Memory B cell (primary cell): ENCODE measurements around the gene PRKAA2.

Experiments used
- ATAC-seq: fragments of 150-1000 bp; cut with Tn5 transposase; 2 replicates; pipeline ENCODE4 v1.10.0; 2021; ENCODE audit warnings: low read depth, mild to moderate bottlenecking, moderate library complexity
- DNase-seq, 2 donors: peaks; one replicate each; pipeline ENCODE4 v3.0.0; 2022; ENCODE audit warnings: low spot score in 2 of 2
- H3K27ac Mint-ChIP-seq: one replicate; pipeline ENCODE4 v1.8.0; 2022; ENCODE audit warnings: mild to moderate bottlenecking, moderate library complexity, mixed read lengths
- H3K27me3 Mint-ChIP-seq: one replicate; pipeline ENCODE4 v1.8.0; 2022; ENCODE audit warnings: mixed read lengths
- H3K36me3 Mint-ChIP-seq: one replicate; pipeline ENCODE4 v1.8.0; 2022; ENCODE audit warnings: mild to moderate bottlenecking, mixed read lengths
- H3K4me1 Mint-ChIP-seq: one replicate; pipeline ENCODE4 v1.8.0; 2022; ENCODE audit warnings: mixed read lengths
- H3K4me3 Mint-ChIP-seq: one replicate; pipeline ENCODE4 v1.8.0; 2022; ENCODE audit warnings: mild to moderate bottlenecking, moderate library complexity, mixed read lengths
- H3K9me3 Mint-ChIP-seq: one replicate; pipeline ENCODE4 v1.8.0; 2022; ENCODE audit warnings: mixed read lengths

Gene PRKAA2

DNA sequence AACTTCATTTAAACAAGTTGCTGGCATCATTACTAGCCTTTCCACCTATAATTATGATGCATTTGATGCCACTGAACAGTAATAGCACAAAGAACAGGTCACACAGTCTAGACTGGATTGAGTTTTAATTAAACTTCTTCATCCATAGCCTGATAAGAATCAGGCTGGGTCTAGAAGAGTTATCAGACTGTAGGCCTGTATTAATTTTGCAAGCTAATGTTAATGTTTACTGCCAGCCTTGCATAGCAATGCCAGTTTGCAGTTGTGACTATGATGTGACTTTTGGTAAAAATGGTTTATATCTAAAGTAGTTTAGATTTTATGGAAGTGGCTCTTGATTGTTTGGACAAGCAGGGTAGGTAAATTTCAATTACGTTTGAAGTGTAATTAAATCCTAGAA lies 68.0 kb downstream of the PRKAA2 start:
- H3K4me3 Mint-ChIP-seq: no peak overlapping the region
- H3K4me1 Mint-ChIP-seq: no peaks in the 10 kb centered on the region
- no peak overlapping the region for H3K27ac Mint-ChIP-seq
- H3K27me3 Mint-ChIP-seq: peaks cover 2% of the 10 kb centered on the region
- ATAC-seq (no peak), DNase-seq (no peak)
- no peaks in the 10 kb centered on the region for H3K9me3 Mint-ChIP-seq
- no peaks in the 10 kb centered on the region for H3K36me3 Mint-ChIP-seq

DNA sequence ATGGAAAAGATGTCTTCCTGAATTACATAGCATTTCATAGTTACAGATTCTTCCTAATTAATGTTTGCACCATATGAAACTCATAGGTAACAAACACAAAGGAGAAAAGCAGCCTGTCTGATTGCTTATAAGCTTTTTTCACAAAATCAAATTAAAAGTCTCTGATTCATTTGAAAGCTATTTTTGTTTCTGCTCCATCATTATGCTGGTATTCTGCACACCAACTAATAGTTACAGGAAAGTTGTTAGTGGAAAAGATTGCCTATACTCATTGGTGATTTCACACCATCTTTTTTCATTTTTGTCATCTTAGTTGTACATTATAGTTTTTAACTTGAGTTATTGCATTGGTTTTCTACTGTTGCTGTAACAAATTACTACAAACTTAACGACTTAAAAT lies 70.0 kb downstream of the PRKAA2 start:
- Mint-ChIP-seq H3K4me3 (no peak overlapping the region), H3K27me3 (no peaks in the 10 kb centered on the region), H3K9me3 (no peaks in the 10 kb centered on the region), H3K36me3 (no peaks in the 10 kb centered on the region), H3K27ac (no peak overlapping the region), H3K4me1 (no peaks in the 10 kb centered on the region)
- no peak for ATAC-seq
- DNase-seq: no peak

DNA sequence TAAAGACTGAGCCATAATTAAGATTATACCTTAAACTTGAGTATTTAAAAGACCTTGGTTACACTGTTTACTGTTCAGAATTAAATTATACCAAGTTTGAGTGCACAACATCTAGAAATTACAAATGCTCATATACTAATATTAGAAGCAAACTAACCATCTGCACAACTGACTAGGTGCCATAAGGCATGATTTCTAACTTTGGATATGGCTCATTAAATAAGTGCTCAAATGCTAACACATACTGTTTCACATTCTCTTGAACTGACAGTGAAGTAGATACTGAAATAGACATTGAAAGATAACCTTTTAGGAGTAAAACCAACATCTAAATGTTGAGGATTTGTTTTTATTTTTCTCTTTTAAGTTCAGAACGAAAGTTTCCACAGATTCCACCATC lies 74.1 kb downstream of the PRKAA2 start:
- Mint-ChIP-seq H3K36me3 (no peaks in the 10 kb centered on the region), H3K27ac (no peak overlapping the region), H3K4me3 (no peak overlapping the region), H3K4me1 (no peaks in the 10 kb centered on the region), H3K9me3 (no peaks in the 10 kb centered on the region), H3K27me3 (peaks cover 8% of the 10 kb centered on the region)
- DNase-seq (no peak), ATAC-seq (no peak)

DNA sequence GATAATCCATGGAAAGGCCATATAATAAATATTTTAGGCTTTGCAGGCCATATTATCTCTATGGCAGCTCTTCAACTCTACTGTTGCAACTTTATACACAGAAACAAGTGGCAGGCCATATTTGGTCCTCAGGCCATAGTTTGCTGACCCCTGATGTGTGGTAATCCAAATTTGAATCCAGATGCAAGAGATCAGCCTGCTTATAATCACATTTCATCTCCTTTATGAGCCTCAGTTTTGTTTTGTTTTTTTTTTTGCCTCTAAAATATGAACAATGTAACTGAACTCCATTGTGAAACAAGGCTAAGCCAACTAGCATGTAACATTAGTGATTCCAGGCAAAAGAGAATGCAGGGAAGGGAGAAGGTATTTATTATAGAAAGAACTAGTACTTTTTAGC lies 81.6 kb downstream of the PRKAA2 start:
- no peak for DNase-seq
- ATAC-seq: no peak
- peaks cover 21% of the 10 kb centered on the region for H3K27me3 Mint-ChIP-seq
- no peak overlapping the region for H3K4me3 Mint-ChIP-seq
- no peak overlapping the region for H3K27ac Mint-ChIP-seq
- no peaks in the 10 kb centered on the region for H3K36me3 Mint-ChIP-seq
- no peaks in the 10 kb centered on the region for H3K9me3 Mint-ChIP-seq
- no peaks in the 10 kb centered on the region for H3K4me1 Mint-ChIP-seq

DNA sequence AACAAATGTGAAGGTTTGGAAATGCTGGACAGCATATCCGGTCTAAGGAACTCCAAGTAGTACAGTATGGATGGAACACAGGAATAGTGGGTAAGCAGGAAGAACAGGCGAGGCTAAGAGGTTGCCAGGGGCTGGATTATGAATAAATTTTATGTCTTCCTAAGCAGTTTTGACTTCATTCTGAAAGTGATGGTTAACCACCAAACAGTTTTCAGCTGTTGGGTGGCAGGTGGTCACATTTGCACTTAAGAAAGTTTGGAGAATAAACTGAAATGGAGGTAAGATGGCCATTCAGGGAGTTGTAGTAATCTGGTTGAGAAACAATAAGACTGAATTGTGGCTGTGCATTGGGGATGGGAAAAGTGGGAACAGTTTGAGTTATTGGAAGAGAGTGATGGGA lies 83.8 kb downstream of the PRKAA2 start:
- no peak overlapping the region for H3K4me3 Mint-ChIP-seq
- DNase-seq: no peak
- no peak overlapping the region for H3K27ac Mint-ChIP-seq
- H3K36me3 Mint-ChIP-seq: no peaks in the 10 kb centered on the region
- ATAC-seq: no peak
- no peaks in the 10 kb centered on the region for H3K4me1 Mint-ChIP-seq
- H3K27me3 Mint-ChIP-seq: peaks cover 17% of the 10 kb centered on the region
- H3K9me3 Mint-ChIP-seq: no peaks in the 10 kb centered on the region

DNA sequence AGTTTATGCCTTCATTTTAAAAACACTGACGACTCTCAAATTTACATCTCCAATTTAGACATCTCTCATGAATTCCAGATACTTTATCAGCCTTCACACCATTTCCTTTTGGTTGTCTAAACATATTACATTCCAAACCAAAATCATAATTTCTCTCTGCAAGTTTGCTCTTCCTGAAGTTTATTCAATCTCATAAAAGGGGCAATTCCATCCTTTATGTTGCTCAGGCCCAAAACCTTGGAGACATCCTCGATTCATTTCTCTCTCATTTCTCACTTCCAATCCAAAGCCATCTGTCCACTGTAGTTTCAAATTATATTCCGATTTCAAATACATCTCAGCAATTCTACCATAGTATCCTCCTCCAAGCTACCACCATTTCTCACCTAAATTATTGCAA lies 100.1 kb downstream of the PRKAA2 start:
- Mint-ChIP-seq H3K4me3 (no peak overlapping the region), H3K9me3 (no peaks in the 10 kb centered on the region), H3K27ac (no peak overlapping the region)

DNA sequence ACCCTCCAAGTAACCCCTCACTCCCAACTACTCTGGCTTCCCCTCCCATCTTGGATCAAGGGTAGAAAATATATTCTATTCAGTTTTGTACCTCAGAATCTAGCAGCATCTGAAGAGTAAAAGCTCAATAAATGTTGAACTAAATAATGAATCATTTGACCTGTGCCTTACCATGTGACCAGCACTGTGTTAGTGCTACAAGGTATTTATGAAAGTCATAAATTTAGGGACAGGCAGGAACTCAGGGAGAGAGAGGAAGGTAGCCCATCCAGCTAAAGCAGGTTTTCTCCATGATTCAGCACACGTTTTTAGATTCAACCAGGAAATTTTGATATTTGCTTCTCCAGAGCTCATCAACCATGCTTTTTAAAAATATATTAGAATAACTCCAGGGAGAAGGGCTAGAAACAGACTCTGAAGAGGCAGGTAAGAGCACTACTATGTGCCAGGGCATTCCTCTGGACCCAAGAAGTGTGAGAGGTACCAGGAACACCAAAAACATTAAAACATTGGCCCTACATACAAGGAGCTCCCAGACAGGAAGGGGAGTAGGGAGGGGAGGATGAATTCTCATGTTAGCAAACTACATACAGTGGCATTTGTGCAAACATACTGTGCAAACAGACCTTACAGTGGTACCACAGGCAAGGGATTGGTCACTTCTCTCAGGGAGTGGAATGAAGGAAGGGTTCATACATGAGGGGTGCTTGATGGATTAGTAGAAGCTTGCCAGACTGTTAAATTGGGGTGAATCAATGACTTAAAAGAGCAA lies 109.8 kb downstream of the PRKAA2 start:
- H3K36me3 Mint-ChIP-seq: no peaks in the 10 kb centered on the region
- H3K27ac Mint-ChIP-seq: no peak overlapping the region
- peaks cover 5% of the 10 kb centered on the region for H3K4me1 Mint-ChIP-seq
- DNase-seq: no peak
- H3K4me3 Mint-ChIP-seq: no peak overlapping the region
- peaks cover 22% of the 10 kb centered on the region for H3K27me3 Mint-ChIP-seq
- H3K9me3 Mint-ChIP-seq: no peaks in the 10 kb centered on the region
- ATAC-seq: no peak

More for the DNA sequence above, 100.1 kb downstream of the PRKAA2 start:
- ATAC-seq: no peak
- DNase-seq: no peak
- H3K36me3 Mint-ChIP-seq: no peaks in the 10 kb centered on the region
- no peaks in the 10 kb centered on the region for H3K4me1 Mint-ChIP-seq
- peaks cover 3% of the 10 kb centered on the region for H3K27me3 Mint-ChIP-seq

DNA sequence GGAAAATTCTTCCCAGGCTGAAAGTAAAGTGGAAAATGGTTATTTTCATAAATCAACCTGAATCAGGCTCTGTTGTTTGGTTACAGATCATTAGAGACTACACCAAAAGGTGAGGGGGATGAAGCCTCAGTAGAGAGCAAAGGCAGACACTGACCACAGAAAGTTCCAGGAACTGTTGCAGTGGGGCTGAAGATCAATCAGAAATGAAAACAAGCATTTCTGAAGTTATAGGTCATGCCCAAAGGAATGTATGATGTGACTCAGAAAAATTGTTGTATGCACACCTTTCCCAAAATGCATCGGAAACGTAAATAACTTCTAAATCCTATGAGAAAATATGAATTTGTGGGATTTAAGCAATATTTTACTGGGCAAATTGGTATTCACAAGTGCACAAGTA lies 110.8 kb downstream of the PRKAA2 start:
- H3K27me3 Mint-ChIP-seq: peaks cover 22% of the 10 kb centered on the region
- no peaks in the 10 kb centered on the region for H3K36me3 Mint-ChIP-seq
- no peaks in the 10 kb centered on the region for H3K9me3 Mint-ChIP-seq
- no peak for DNase-seq
- H3K4me1 Mint-ChIP-seq: peaks cover 5% of the 10 kb centered on the region
- no peak overlapping the region for H3K4me3 Mint-ChIP-seq
- no peak for ATAC-seq
- H3K27ac Mint-ChIP-seq: no peak overlapping the region

DNA sequence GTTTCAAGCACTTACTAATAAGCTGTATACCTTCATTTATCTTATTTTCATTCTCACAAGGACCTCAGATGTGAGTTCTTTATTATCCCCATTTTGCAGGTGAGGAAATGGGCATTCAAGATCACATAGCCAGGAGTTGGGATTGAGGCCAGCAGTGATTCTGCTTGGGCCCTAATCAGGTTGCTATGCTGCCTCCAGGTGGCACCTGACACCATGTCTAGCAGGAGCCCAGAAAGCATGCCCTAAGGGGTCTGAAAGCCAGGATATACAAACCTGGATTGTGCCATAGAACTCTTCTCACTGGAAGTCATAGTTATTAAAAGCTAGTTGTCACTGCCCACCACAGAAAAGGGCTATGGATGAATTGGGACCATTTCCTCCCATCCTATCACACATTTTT lies 113.0 kb downstream of the PRKAA2 start:
- Mint-ChIP-seq H3K4me1 (peaks cover 5% of the 10 kb centered on the region), H3K27ac (no peak overlapping the region), H3K27me3 (peaks cover 14% of the 10 kb centered on the region), H3K9me3 (no peaks in the 10 kb centered on the region), H3K36me3 (no peaks in the 10 kb centered on the region), H3K4me3 (no peak overlapping the region)
- ATAC-seq: no peak
- no peak for DNase-seq

DNA sequence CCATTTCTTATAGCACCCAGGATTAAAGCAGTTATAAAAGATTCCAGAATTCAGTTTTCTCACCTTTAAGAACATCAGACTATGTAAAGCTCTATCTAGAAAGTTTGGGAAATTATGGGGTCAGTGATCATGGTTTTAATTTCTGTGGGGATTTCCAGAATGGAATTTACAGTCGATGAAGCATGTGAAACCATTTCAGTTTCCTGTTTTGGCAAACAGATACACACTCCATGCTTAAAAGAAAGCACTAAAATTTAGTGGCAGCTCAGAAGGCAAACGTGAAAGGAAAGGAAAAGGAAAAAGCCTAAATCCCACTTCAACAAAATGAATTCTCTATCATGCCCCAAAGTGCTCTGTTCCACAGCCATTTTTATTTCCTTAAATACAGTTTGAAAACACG lies 113.7 kb downstream of the PRKAA2 start:
- no peaks in the 10 kb centered on the region for H3K36me3 Mint-ChIP-seq
- H3K27ac Mint-ChIP-seq: no peak overlapping the region
- peak; percentile 46 for ATAC-seq
- H3K4me3 Mint-ChIP-seq: no peak overlapping the region
- H3K27me3 Mint-ChIP-seq: peaks cover 14% of the 10 kb centered on the region
- no peaks in the 10 kb centered on the region for H3K9me3 Mint-ChIP-seq
- DNase-seq: no peak
- H3K4me1 Mint-ChIP-seq: peaks cover 5% of the 10 kb centered on the region
